HepG2 (cell line): ENCODE results near the gene TXNRD1. TPM values are rescaled to one million over a fixed set of nuclear protein-coding genes. Genes with fewer than 3 reads are reported as not detected.

Experiments
- ATAC-seq: fragments of 200-7000 bp; cut with Tn5 transposase; 3 replicates; pipeline ENCODE4 v1.9.1; 2020; ENCODE audit warnings: mild to moderate bottlenecking, moderate library complexity
- Bru-seq: library from RNA; stranded (reverse); fragments of 400-500 nt; gene quantifications from one replicate; lab custom pipeline; 2021; lab: Mats Ljungman, UMichigan
- BruChase-seq, 2 experiments: library from RNA; stranded (reverse); fragments of 400-500 nt; gene quantifications; one replicate each; lab custom pipeline; 2021; lab: Mats Ljungman, UMichigan
- BruUV-seq: library from RNA; stranded (reverse); fragments of 400-500 nt; replicated peaks from 2 replicates; lab custom pipeline; 2021; lab: Mats Ljungman, UMichigan
- CTCF ChIA-PET: fragments of 300-600 bp; formaldehyde crosslinking; extraction: SDS; loops from one replicate; lab custom pipeline; 2021; ENCODE audit warnings: low total read pairs, inconsistent platforms, low intra/inter-chr PET ratio; lab: Yijun Ruan, JAX
- POLR2A ChIA-PET: fragments of 350-600 bp; sonication (Branson Sonifier 250); formaldehyde crosslinking; loops from one replicate; lab custom pipeline; 2020; ENCODE audit warnings: antibody characterized with exemption, inconsistent platforms; lab: Yijun Ruan, JAX
- DNase-seq: peaks from one replicate; pipeline ENCODE4 v3.0.0-alpha.2; 2015; ENCODE audit warnings: low spot score
- FAIRE-seq: peaks from 3 replicates; lab custom pipeline; 2011; peaks lifted over from hg19 to GRCh38; lab: Jason Lieb, UNC
- H2AFZ ChIP-seq: one replicate; pipeline ENCODE4 v1.6.1; 2011; ENCODE audit warnings: low read length, inconsistent platforms
- H3K27ac ChIP-seq: fragments of 300-600 bp; 3 replicates; pipeline ENCODE4 v1.8.0; 2011; ENCODE audit warnings: mixed run types, mild to moderate bottlenecking, mixed read lengths, low read length, inconsistent platforms; ENCODE audit not compliant: insufficient read depth; ENCODE audit errors: extremely low read length
- H3K27me3 ChIP-seq, 2 experiments: fragments of 200-600 bp in 1 of 2; 2 replicates in 1 of 2; 3 replicates in 1 of 2; pipeline versions ENCODE4 v1.6.0 to v1.8.0; 2011; ENCODE audit warnings: low read length in 2 of 2, mild to moderate bottlenecking in 2 of 2, moderate library complexity in 2 of 2, inconsistent platforms in 1 of 2; ENCODE audit not compliant: insufficient read depth in 2 of 2, control insufficient read depth in 1 of 2
- H3K36me3 ChIP-seq, 2 experiments: fragments of 200-600 bp in 1 of 2; replicated peaks in 1 of 2; 2 replicates in 1 of 2; 3 replicates in 1 of 2; pipeline versions ENCODE4 v1.5.1 to v1.8.0; 2011; ENCODE audit warnings: low read length in 2 of 2, inconsistent platforms in 1 of 2; ENCODE audit not compliant: insufficient read depth in 2 of 2, control insufficient read depth in 1 of 2
- H3K4me1 ChIP-seq: 2 replicates; pipeline ENCODE4 v1.5.1; 2012; ENCODE audit warnings: low read length, inconsistent platforms; ENCODE audit not compliant: insufficient read depth
- H3K4me2 ChIP-seq: 2 replicates; pipeline ENCODE4 v1.6.0; 2011; ENCODE audit warnings: low read depth, low read length, inconsistent platforms
- H3K4me3 ChIP-seq, 3 experiments: fragments of 200-600 bp in 1 of 3; sonication (generic), shearing (Covaris generic) in 1 of 3; replicated peaks in 1 of 3; 2 replicates each; pipeline ENCODE4 v1.5.1; 2011 to 2016; ENCODE audit warnings: low read length in 3 of 3, inconsistent platforms in 2 of 3, low read depth in 2 of 3, mild to moderate bottlenecking in 2 of 3, control low read depth in 1 of 3, mixed read lengths in 1 of 3; ENCODE audit not compliant: insufficient read depth in 1 of 3
- H3K79me2 ChIP-seq: one replicate; pipeline ENCODE4 v1.6.1; 2011; ENCODE audit warnings: low read length, inconsistent platforms; ENCODE audit not compliant: insufficient read depth
- H3K9ac ChIP-seq: 2 replicates; pipeline ENCODE4 v1.6.0; 2011; ENCODE audit warnings: mild to moderate bottlenecking, low read depth, low read length, inconsistent platforms; ENCODE audit not compliant: insufficient read depth
- H3K9me3 ChIP-seq: 2 replicates; pipeline ENCODE4 v1.5.1; 2012; ENCODE audit warnings: mild to moderate bottlenecking, low read length
- H4K20me1 ChIP-seq: 2 replicates; pipeline ENCODE4 v1.6.0; 2011; ENCODE audit warnings: inconsistent platforms, mild to moderate bottlenecking, low read length, moderate library complexity; ENCODE audit not compliant: insufficient read depth
- HNF4A ChIP-seq: sonication (generic); formaldehyde crosslinking; IDR thresholded peaks from 2 replicates; pipeline ENCODE4 v1.4.0; 2020; ENCODE audit warnings: missing genetic modification reagents
- POGK ChIP-seq: sonication (generic); formaldehyde crosslinking; conservative IDR thresholded peaks from 2 replicates; pipeline ENCODE4 v1.8.0; 2022; ENCODE audit warnings: mild to moderate bottlenecking, moderate library complexity, missing genetic modification reagents
- SMARCC2 ChIP-seq: fragments of 450-650 bp; IDR thresholded peaks from 2 replicates; pipeline ENCODE4 v1.6.1; 2017; ENCODE audit warnings: antibody characterized with exemption, mild to moderate bottlenecking
- ZNF10 ChIP-seq: sonication (generic); formaldehyde crosslinking; IDR thresholded peaks from 2 replicates; pipeline ENCODE4 v1.4.0; 2020; ENCODE audit warnings: mild to moderate bottlenecking, low read depth, missing genetic modification reagents, borderline replicate concordance
- ZNF432 ChIP-seq: sonication (generic); formaldehyde crosslinking; IDR thresholded peaks from 2 replicates; pipeline ENCODE4 v1.5.0; 2020; ENCODE audit warnings: missing genetic modification reagents, mild to moderate bottlenecking, borderline replicate concordance
- ZNF44 ChIP-seq: sonication (generic); formaldehyde crosslinking; IDR thresholded peaks from 2 replicates; pipeline ENCODE4 v1.5.1; 2020; ENCODE audit warnings: mild to moderate bottlenecking, missing genetic modification reagents
- ZNF557 ChIP-seq: sonication (generic); formaldehyde crosslinking; IDR thresholded peaks from 2 replicates; pipeline ENCODE4 v1.4.0; 2020; ENCODE audit warnings: missing genetic modification reagents
- ZNF598 ChIP-seq: sonication (generic); formaldehyde crosslinking; IDR thresholded peaks from 2 replicates; pipeline ENCODE4 v1.5.1; 2020; ENCODE audit warnings: mild to moderate bottlenecking, missing genetic modification reagents, borderline replicate concordance
- ZNF619 ChIP-seq: sonication (generic); formaldehyde crosslinking; IDR thresholded peaks from 2 replicates; pipeline ENCODE4 v1.4.0; 2020; ENCODE audit warnings: mild to moderate bottlenecking, missing genetic modification reagents
- ZNF691 ChIP-seq: sonication (generic); formaldehyde crosslinking; IDR thresholded peaks from 2 replicates; pipeline ENCODE4 v1.4.0; 2020; ENCODE audit warnings: missing genetic modification reagents, low read depth, mild to moderate bottlenecking, borderline replicate concordance
- ZNF800 ChIP-seq: sonication (generic); formaldehyde crosslinking; IDR thresholded peaks from 2 replicates; pipeline ENCODE4 v1.4.0; 2020; ENCODE audit warnings: missing genetic modification reagents
- WGBS: methylation state at CpG from one replicate; pipeline ENCODE4 v1.1.6; 2017; ENCODE audit warnings: low lambda C conversion rate; 5-methylcytosine and 5-hydroxymethylcytosine counted together
- in situ Hi-C: cut with HindIII; loops from 2 replicates; pipeline ENCODE4 v1.10.0; 2017; ENCODE audit warnings: low pct_unique_long_range_greater_than_20kb; ENCODE audit not compliant: extremely low pct_ligation_motif_present
- intact Hi-C: fragments of 100-400 bp; cut with micrococcal nuclease; formaldehyde crosslinking; loops from one replicate; pipeline ENCODE4 v1.10.0; 2022; ENCODE audit not compliant: unreplicated experiment
- long read RNA-seq, 2 experiments: library from RNA in 1 of 2; library from polyadenylated mRNA in 1 of 2; stranded (forward) in 1 of 2; unstranded in 1 of 2; transcript quantifications; one replicate each; pipeline ENCODE4 v2.0.0, GENCODE V29; 2019 to 2022
- polyA minus RNA-seq, 3 experiments: library from RNA; depleted of rRNA, polyadenylated mRNA; stranded (reverse); fragments of >200 nt; gene quantifications; 2 replicates each; pipeline ENCODE4 v1.2.3, GENCODE V29; 2011; ENCODE audit warnings: low replicate concordance in 1 of 3
- polyA plus RNA-seq, 8 experiments: library from polyadenylated mRNA; depleted of rRNA in 3 of 8; stranded (reverse) in 7 of 8; unstranded in 1 of 8; fragments of >200 nt; fragmentation: Illumina TruSeq in 4 of 8; extraction: Trizol in 4 of 8; gene quantifications; 2 replicates each; pipeline versions ENCODE4 v1.2.1 to v1.2.3, GENCODE V29; 2011 to 2016; ENCODE audit warnings: low read depth in 4 of 8, missing spikeins in 1 of 8, mixed read lengths in 1 of 8; ENCODE audit not compliant: insufficient read depth in 1 of 8
- total RNA-seq, 5 experiments: library from RNA; depleted of rRNA; stranded (reverse); fragments of >200 nt; fragmentation: Illumina TruSeq; extraction: Trizol; gene quantifications; 2 replicates each; pipeline ENCODE4 v1.2.3, GENCODE V29; 2016; ENCODE audit warnings: low read depth in 1 of 5

The TXNRD1 gene
- total RNA-seq (2016; rRNA removed; fragmentation: Illumina TruSeq; extraction: Trizol) (190 and 310 TPM in 2 replicates), polyA plus RNA-seq (2011; rRNA removed) (54.0 and 56.7 TPM in 2 replicates), polyA minus RNA-seq (2011; rRNA and poly(A)+ RNA removed; ENCODE audit: low replicate concordance) (180 and 1,112 TPM in 2 replicates), Bru-seq, nascent RNA (percentile 95 among the genes with signal in this experiment), BruChase-seq, experiment 1, labeled RNA remaining after a 6-hour chase (percentile 94 among the genes with signal in this experiment), BruChase-seq, experiment 2, labeled RNA remaining after a 2-hour chase (percentile 92 among the genes with signal in this experiment)
- 19.9 and 20.1 TPM in 2 replicates for total RNA-seq (2016; cell fraction: cytosol; rRNA removed; fragmentation: Illumina TruSeq; extraction: Trizol; ENCODE audit: low read depth)
- 196 and 299 TPM in 2 replicates for total RNA-seq (2016; cell fraction: insoluble cytoplasmic fraction; rRNA removed; fragmentation: Illumina TruSeq; extraction: Trizol)
- total RNA-seq (2016; cell fraction: membrane; rRNA removed; fragmentation: Illumina TruSeq; extraction: Trizol) = 56.9 and 67.1 TPM in 2 replicates
- 136 and 137 TPM in 2 replicates for total RNA-seq (2016; cell fraction: nucleus; rRNA removed; fragmentation: Illumina TruSeq; extraction: Trizol)
- 49.7 and 55.5 TPM in 2 replicates for polyA plus RNA-seq (2011; cell fraction: cytosol; rRNA removed)
- polyA plus RNA-seq (2011; cell fraction: nucleus; rRNA removed) = 34.5 and 36.8 TPM in 2 replicates
- polyA plus RNA-seq (2012) = 71.7 and 123 TPM in 2 replicates
- polyA plus RNA-seq (2016; cell fraction: cytosol; fragmentation: Illumina TruSeq; extraction: Trizol; ENCODE audit: low read depth) = 5.1 and 5.7 TPM in 2 replicates
- polyA plus RNA-seq (2016; cell fraction: insoluble cytoplasmic fraction; fragmentation: Illumina TruSeq; extraction: Trizol; ENCODE audit: low read depth) = 169 and 189 TPM in 2 replicates
- polyA plus RNA-seq (2016; cell fraction: membrane; fragmentation: Illumina TruSeq; extraction: Trizol; ENCODE audit: low read depth) = 20.5 and 20.8 TPM in 2 replicates
- polyA plus RNA-seq (2016; cell fraction: nucleus; fragmentation: Illumina TruSeq; extraction: Trizol; ENCODE audit: insufficient read depth, low read depth) = 62.2 and 73.4 TPM in 2 replicates
- 31.5 and 40.6 TPM in 2 replicates for polyA minus RNA-seq (2011; cell fraction: cytosol; rRNA and poly(A)+ RNA removed)
- polyA minus RNA-seq (2011; cell fraction: nucleus; rRNA and poly(A)+ RNA removed) = 141 and 142 TPM in 2 replicates
- long read RNA-seq, experiment 1, transcript TXNRD1-205 (15 exons, 3,930 nt) = major isoform, 11 of 39 reads
- long read RNA-seq, experiment 1, partial matches to known transcripts = 13 of 39 reads
- long read RNA-seq, experiment 1, other reads (novel, unspliced or antisense) = 12 of 39 reads
- long read RNA-seq, experiment 2, transcript TXNRD1-214 (15 exons, 3,974 nt) = minor isoform, 10 of 198 reads
- long read RNA-seq, experiment 2, transcript TXNRD1-205 (15 exons, 3,930 nt) = major isoform, 28 of 198 reads
- long read RNA-seq, experiment 2, partial matches to known transcripts = 13 of 198 reads
- long read RNA-seq, experiment 2, other reads (novel, unspliced or antisense) = 147 of 198 reads

GRCh38 chr12:104215638-104216297 is at the start of gene TXNRD1:
Gene TXNRD1 (plus strand): TSS chr12:104215779. CDS start chr12:104215803, 24 bp downstream.
- H2AFZ ChIP-seq = no peak within 1 kb of the TSS
- H3K79me2 ChIP-seq = no peaks in the 10 kb centered on the region
- no peak within 1 kb of the TSS for H3K27ac ChIP-seq
- no peaks in the 10 kb centered on the region for H3K9me3 ChIP-seq
- WGBS = 72% methylated on average over 61 of the region's 71 CpGs
- DNase-seq = peak; percentile 30
- intact Hi-C loops = loop anchor here (5.0 kb wide), 1 partner anchor 72 kb away; no protein-coding TSS in a partner anchor
- BruUV-seq = no TSS peak
- H3K36me3 ChIP-seq = no peaks in the 10 kb centered on the region
- ChIA-PET CTCF (no interaction called here), POLR2A (no interaction called here)
- H3K4me2 ChIP-seq = peak within 1 kb of the TSS; percentile 36
- H3K4me1 ChIP-seq = peaks cover 19% of the 10 kb centered on the region
- peak; percentile 92 for ATAC-seq
- no peak within 1 kb of the TSS for H3K9ac ChIP-seq
- H4K20me1 ChIP-seq = no peaks in the 10 kb centered on the region
- no peaks in the 10 kb centered on the region for H3K27me3 ChIP-seq
- H3K4me3 ChIP-seq = peak within 1 kb of the TSS in 1 of 3 experiments; percentile 50; a peak in 1 of 6 replicates
- in situ Hi-C loops = loop anchor here (10.0 kb wide), 1 partner anchor 69 kb away; no protein-coding TSS in a partner anchor
- FAIRE-seq = no peak
- TF ChIP-seq POGK (CRISPR knock-in tag) (0 out of 2 replicates have a peak, but pooled peaks have one; percentile 52), SMARCC2 (no peak), ZNF557 (CRISPR knock-in tag) (no peak), ZNF10 (CRISPR knock-in tag) (no peak), ZNF432 (CRISPR knock-in tag) (no peak), ZNF691 (CRISPR knock-in tag) (no peak), ZNF800 (no peak), HNF4A (CRISPR knock-in tag) (no peak), ZNF598 (CRISPR knock-in tag) (peak; percentile 61; the same call in 1 of the 2 replicates), ZNF44 (CRISPR knock-in tag) (0 out of 2 replicates have a peak, but pooled peaks have one; percentile 28), ZNF619 (CRISPR knock-in tag) (no peak)
